Measurements from ENCODE around the gene LPCAT1. TPM values are rescaled to one million over a fixed set of nuclear protein-coding genes. Genes with fewer than 3 reads are reported as not detected.

Gene LPCAT1
- total and polyA plus RNA-seq, 2 experiments from 2014 or later: 78.0 to 255 TPM

DNA sequence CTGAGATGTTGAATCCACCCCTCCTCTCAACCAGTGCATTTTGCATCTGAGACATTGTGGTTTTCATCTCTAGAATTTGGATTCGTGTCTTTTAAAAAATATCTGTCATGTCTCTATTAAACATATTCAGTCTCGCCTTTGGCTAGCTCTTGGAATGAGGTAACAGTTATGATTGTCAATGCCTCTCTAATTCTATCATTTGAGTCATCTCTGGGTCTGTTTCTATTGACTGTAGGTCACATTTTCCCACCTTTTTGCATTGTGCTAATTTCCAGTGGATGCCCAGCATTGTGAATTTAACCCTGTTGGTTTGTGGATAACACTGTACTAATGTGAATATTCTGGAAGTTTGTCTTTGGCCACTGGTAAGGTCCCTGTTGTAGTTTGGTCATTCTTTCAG is 70.1 kb downstream of the LPCAT1 start:
- Histone ChIP-seq H4K20me1 (replicated peaks; ENCODE audit: insufficient read depth) (no peaks in the 10 kb centered on the region), H3K4me2 (no peak overlapping the region), H3K4me1 (ENCODE audit: insufficient read depth) (no peaks in the 10 kb centered on the region), H3K27ac (ENCODE audit: low read depth) (no peak overlapping the region), H3K27me3 (ENCODE audit: insufficient read depth) (no peaks in the 10 kb centered on the region), H3K4me3 (no peak overlapping the region), H3K79me2 (replicated peaks; ENCODE audit: insufficient read depth) (no peaks in the 10 kb centered on the region), H3K9me2 (ENCODE audit: insufficient read depth) (no peaks in the 10 kb centered on the region), H2AFZ (no peak overlapping the region), H3K36me3 (ENCODE audit: insufficient read depth) (peaks cover 10% of the 10 kb centered on the region), H3F3A (replicated peaks; ENCODE audit: low read depth) (peaks cover 8% of the 10 kb centered on the region; the same call in 1 of the 2 replicates)
- no peak for TF ChIP-seq ETS1 (IDR thresholded peaks at IDR 0.05)
- TF ChIP-seq, protein P1, sequence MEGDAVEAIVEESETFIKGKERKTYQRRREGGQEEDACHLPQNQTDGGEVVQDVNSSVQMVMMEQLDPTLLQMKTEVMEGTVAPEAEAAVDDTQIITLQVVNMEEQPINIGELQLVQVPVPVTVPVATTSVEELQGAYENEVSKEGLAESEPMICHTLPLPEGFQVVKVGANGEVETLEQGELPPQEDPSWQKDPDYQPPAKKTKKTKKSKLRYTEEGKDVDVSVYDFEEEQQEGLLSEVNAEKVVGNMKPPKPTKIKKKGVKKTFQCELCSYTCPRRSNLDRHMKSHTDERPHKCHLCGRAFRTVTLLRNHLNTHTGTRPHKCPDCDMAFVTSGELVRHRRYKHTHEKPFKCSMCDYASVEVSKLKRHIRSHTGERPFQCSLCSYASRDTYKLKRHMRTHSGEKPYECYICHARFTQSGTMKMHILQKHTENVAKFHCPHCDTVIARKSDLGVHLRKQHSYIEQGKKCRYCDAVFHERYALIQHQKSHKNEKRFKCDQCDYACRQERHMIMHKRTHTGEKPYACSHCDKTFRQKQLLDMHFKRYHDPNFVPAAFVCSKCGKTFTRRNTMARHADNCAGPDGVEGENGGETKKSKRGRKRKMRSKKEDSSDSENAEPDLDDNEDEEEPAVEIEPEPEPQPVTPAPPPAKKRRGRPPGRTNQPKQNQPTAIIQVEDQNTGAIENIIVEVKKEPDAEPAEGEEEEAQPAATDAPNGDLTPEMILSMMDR (conservative IDR thresholded peaks at IDR 0.05; ENCODE audit: low read depth in 2 of 2): no peak
- TF ChIP-seq, protein P2, sequence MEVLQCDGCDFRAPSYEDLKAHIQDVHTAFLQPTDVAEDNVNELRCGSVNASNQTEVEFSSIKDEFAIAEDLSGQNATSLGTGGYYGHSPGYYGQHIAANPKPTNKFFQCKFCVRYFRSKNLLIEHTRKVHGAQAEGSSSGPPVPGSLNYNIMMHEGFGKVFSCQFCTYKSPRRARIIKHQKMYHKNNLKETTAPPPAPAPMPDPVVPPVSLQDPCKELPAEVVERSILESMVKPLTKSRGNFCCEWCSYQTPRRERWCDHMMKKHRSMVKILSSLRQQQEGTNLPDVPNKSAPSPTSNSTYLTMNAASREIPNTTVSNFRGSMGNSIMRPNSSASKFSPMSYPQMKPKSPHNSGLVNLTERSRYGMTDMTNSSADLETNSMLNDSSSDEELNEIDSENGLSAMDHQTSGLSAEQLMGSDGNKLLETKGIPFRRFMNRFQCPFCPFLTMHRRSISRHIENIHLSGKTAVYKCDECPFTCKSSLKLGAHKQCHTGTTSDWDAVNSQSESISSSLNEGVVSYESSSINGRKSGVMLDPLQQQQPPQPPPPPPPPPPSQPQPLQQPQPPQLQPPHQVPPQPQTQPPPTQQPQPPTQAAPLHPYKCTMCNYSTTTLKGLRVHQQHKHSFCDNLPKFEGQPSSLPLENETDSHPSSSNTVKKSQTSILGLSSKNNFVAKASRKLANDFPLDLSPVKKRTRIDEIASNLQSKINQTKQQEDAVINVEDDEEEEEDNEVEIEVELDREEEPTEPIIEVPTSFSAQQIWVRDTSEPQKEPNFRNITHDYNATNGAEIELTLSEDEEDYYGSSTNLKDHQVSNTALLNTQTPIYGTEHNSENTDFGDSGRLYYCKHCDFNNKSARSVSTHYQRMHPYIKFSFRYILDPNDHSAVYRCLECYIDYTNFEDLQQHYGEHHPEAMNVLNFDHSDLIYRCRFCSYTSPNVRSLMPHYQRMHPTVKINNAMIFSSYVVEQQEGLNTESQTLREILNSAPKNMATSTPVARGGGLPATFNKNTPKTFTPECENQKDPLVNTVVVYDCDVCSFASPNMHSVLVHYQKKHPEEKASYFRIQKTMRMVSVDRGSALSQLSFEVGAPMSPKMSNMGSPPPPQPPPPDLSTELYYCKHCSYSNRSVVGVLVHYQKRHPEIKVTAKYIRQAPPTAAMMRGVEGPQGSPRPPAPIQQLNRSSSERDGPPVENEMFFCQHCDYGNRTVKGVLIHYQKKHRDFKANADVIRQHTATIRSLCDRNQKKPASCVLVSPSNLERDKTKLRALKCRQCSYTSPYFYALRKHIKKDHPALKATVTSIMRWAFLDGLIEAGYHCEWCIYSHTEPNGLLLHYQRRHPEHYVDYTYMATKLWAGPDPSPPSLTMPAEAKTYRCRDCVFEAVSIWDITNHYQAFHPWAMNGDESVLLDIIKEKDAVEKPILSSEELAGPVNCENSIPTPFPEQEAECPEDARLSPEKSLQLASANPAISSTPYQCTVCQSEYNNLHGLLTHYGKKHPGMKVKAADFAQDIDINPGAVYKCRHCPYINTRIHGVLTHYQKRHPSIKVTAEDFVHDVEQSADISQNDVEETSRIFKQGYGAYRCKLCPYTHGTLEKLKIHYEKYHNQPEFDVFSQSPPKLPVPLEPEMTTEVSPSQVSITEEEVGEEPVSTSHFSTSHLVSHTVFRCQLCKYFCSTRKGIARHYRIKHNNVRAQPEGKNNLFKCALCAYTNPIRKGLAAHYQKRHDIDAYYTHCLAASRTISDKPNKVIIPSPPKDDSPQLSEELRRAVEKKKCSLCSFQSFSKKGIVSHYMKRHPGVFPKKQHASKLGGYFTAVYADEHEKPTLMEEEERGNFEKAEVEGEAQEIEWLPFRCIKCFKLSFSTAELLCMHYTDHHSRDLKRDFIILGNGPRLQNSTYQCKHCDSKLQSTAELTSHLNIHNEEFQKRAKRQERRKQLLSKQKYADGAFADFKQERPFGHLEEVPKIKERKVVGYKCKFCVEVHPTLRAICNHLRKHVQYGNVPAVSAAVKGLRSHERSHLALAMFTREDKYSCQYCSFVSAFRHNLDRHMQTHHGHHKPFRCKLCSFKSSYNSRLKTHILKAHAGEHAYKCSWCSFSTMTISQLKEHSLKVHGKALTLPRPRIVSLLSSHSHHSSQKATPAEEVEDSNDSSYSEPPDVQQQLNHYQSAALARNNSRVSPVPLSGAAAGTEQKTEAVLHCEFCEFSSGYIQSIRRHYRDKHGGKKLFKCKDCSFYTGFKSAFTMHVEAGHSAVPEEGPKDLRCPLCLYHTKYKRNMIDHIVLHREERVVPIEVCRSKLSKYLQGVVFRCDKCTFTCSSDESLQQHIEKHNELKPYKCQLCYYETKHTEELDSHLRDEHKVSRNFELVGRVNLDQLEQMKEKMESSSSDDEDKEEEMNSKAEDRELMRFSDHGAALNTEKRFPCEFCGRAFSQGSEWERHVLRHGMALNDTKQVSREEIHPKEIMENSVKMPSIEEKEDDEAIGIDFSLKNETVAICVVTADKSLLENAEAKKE (CRISPR knock-in tag; IDR thresholded peaks at IDR 0.05): no peak
- no peak for TF ChIP-seq CREB1 (CRISPR knock-in tag; IDR thresholded peaks at IDR 0.05; ENCODE audit: low read depth)
- no peak for TF ChIP-seq JUNB (IDR thresholded peaks at IDR 0.05; ENCODE audit: unreplicated experiment)
- no peak for TF ChIP-seq REST (IDR thresholded peaks at IDR 0.05; ENCODE audit: unreplicated experiment)
- no peak for TF ChIP-seq EZH2phosphoT487 (IDR thresholded peaks at IDR 0.05; ENCODE audit: unreplicated experiment)
- TF ChIP-seq EZH2 (IDR thresholded peaks at IDR 0.05; ENCODE audit: low read depth, unreplicated experiment): no peak
- TF ChIP-seq STAT1 (IDR thresholded peaks at IDR 0.05; ENCODE audit: unreplicated experiment): no peak
- TF ChIP-seq NANOG (IDR thresholded peaks at IDR 0.05; ENCODE audit: borderline replicate concordance): no peak
- TF ChIP-seq POLR2AphosphoS5 (IDR thresholded peaks at IDR 0.05; ENCODE audit: low read depth): no peak
- TF ChIP-seq ZNF331 (CRISPR knock-in tag; IDR thresholded peaks at IDR 0.05; ENCODE audit: low read depth): no peak
- Mint-ChIP-seq H3K27me3 (ENCODE audit: insufficient read depth, low read depth, poor library complexity) (peaks cover 12% of the 10 kb centered on the region), H3K4me1 (no peaks in the 10 kb centered on the region; the same call in 2 of the 3 replicates), H3K4me3 (no peak overlapping the region), H3K36me3 (ENCODE audit: low read depth) (peaks cover 43% of the 10 kb centered on the region), H3K27ac (no peak overlapping the region), H3K9me3 (peaks cover 67% of the 10 kb centered on the region)
- ATAC-seq: no peak
- no peak for DNase-seq (ENCODE audit: low spot score)

Data from GM23338 (cell line).